Measurements from ENCODE around the gene LRP8. TPM values are rescaled to one million over a fixed set of nuclear protein-coding genes. Genes with fewer than 3 reads are reported as not detected.

Gene LRP8
- total and polyA plus RNA-seq, 9 of the 15 experiments (the other 6 are each of a cell fraction or from before 2014, with no cell fraction given): 7.1 to 56.1 (median 31.3) TPM

DNA sequence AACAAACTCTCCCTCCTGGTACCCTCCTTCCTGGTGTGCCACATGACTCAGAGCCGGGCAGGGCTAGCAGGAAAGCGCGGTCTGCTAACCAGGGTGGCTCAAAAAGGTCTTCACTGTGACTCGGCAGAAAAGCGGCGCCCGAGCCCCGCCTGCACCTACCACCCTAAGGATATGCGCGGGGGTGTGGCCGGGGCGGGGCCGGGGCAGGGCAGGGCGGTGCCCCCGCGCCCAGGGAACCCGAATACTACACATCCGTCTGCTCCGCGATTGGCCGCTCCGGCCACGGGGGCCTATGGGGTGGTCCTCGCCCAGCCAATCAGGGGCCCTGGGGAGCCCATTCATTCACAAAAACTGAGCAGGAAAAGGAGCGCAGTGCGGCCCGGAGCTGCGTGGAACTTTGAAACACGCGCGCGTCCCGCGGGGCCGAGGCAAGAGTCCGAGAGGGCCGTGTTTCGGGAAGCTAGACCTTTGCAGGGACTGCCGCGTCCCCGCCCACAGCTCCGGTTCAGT is 1.7 kb downstream of the LRP8 start (continued):
- TF ChIP-seq RERE (CRISPR knock-in tag; IDR thresholded peaks at IDR 0.05; ENCODE audit: borderline replicate concordance): no peak
- TF ChIP-seq CREB5 (CRISPR knock-in tag; IDR thresholded peaks at IDR 0.05): no peak
- no peak for TF ChIP-seq HNRNPK (IDR thresholded peaks at IDR 0.05; ENCODE audit: low read depth, low read length, poor library complexity, severe bottlenecking)
- TF ChIP-seq, protein P1, sequence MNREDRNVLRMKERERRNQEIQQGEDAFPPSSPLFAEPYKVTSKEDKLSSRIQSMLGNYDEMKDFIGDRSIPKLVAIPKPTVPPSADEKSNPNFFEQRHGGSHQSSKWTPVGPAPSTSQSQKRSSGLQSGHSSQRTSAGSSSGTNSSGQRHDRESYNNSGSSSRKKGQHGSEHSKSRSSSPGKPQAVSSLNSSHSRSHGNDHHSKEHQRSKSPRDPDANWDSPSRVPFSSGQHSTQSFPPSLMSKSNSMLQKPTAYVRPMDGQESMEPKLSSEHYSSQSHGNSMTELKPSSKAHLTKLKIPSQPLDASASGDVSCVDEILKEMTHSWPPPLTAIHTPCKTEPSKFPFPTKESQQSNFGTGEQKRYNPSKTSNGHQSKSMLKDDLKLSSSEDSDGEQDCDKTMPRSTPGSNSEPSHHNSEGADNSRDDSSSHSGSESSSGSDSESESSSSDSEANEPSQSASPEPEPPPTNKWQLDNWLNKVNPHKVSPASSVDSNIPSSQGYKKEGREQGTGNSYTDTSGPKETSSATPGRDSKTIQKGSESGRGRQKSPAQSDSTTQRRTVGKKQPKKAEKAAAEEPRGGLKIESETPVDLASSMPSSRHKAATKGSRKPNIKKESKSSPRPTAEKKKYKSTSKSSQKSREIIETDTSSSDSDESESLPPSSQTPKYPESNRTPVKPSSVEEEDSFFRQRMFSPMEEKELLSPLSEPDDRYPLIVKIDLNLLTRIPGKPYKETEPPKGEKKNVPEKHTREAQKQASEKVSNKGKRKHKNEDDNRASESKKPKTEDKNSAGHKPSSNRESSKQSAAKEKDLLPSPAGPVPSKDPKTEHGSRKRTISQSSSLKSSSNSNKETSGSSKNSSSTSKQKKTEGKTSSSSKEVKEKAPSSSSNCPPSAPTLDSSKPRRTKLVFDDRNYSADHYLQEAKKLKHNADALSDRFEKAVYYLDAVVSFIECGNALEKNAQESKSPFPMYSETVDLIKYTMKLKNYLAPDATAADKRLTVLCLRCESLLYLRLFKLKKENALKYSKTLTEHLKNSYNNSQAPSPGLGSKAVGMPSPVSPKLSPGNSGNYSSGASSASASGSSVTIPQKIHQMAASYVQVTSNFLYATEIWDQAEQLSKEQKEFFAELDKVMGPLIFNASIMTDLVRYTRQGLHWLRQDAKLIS (CRISPR knock-in tag; IDR thresholded peaks at IDR 0.05): no peak
- TF ChIP-seq TEAD2 (tag; IDR thresholded peaks at IDR 0.05): no peak
- no peak for TF ChIP-seq TEAD4 (IDR thresholded peaks at IDR 0.05; ENCODE audit: low read length)
- TF ChIP-seq TEAD4 (CRISPR knock-in tag; IDR thresholded peaks at IDR 0.05; ENCODE audit: borderline replicate concordance): no peak
- TF ChIP-seq RAD51 (IDR thresholded peaks at IDR 0.05; ENCODE audit: borderline replicate concordance, low read depth): peak; percentile 74; the same call in 1 of the 2 replicates
- peak; percentile 91 for TF ChIP-seq MAFK (IDR thresholded peaks at IDR 0.05; ENCODE audit: low read length)
- no peak for TF ChIP-seq ARHGAP35 (IDR thresholded peaks at IDR 0.05; ENCODE audit: partially characterized antibody)
- peak; percentile 97 for TF ChIP-seq ZNF316 (IDR thresholded peaks at IDR 0.05)
- no peak for TF ChIP-seq ZNF445 (CRISPR knock-in tag; IDR thresholded peaks at IDR 0.05; ENCODE audit: low read depth)
- TF ChIP-seq ATF1 (CRISPR knock-in tag; IDR thresholded peaks at IDR 0.05): no peak
- TF ChIP-seq ATF1 (tag; IDR thresholded peaks at IDR 0.05): peak; percentile 40; the same call in 1 of the 2 replicates
- TF ChIP-seq TGIF2 (CRISPR knock-in tag; IDR thresholded peaks at IDR 0.05): 0 out of 2 replicates have a peak, but pooled peaks have one; percentile 60
- no peak for TF ChIP-seq ZNF121 (CRISPR knock-in tag; conservative IDR thresholded peaks at IDR 0.05)
- no peak for TF ChIP-seq ZNF134 (CRISPR knock-in tag; conservative IDR thresholded peaks at IDR 0.05)
- TF ChIP-seq XRCC5 (IDR thresholded peaks at IDR 0.05; ENCODE audit: low read depth, low read length): no peak
- TF ChIP-seq NCOR1 (IDR thresholded peaks at IDR 0.05): no peak
- peak; percentile 79 for TF ChIP-seq EGR1 (conservative IDR thresholded peaks at IDR 0.05)
- no peak for TF ChIP-seq GATAD2A (IDR thresholded peaks at IDR 0.05)

Data from K562 (cell line).